GM12878 (cell line): ENCODE data around the gene VSX1.

Experiments used
- CEBPB ChIP-seq, 2 experiments: fragments of 150-350 bp in 1 of 2; IDR thresholded peaks; 2 replicates each; pipeline ENCODE4 v1.6.1; 2012 to 2014; ENCODE audit warnings: low read depth in 2 of 2, low read length in 2 of 2, borderline replicate concordance in 1 of 2, inconsistent platforms in 1 of 2
- NR2C2 ChIP-seq: IDR thresholded peaks from 2 replicates; pipeline ENCODE4 v1.6.1; 2011; ENCODE audit warnings: borderline replicate concordance, low read depth; ENCODE audit not compliant: control insufficient read depth, insufficient read length
- POLR2A ChIP-seq: IDR thresholded peaks from 2 replicates; pipeline ENCODE4 v1.6.1; 2011; ENCODE audit warnings: low read depth, mild to moderate bottlenecking, low read length
- SIX5 ChIP-seq: IDR thresholded peaks from 2 replicates; pipeline ENCODE4 v1.6.1; 2011; ENCODE audit warnings: mild to moderate bottlenecking, low read depth, low read length, moderate library complexity; ENCODE audit not compliant: severe bottlenecking
- SP1 ChIP-seq: IDR thresholded peaks from one replicate; pipeline ENCODE4 v1.6.1; 2011; ENCODE audit warnings: low read depth, low read length
- TCF3 ChIP-seq: IDR thresholded peaks from 2 replicates; pipeline ENCODE4 v1.6.1; 2012; ENCODE audit warnings: low read depth, mild to moderate bottlenecking, low read length, borderline replicate concordance; ENCODE audit not compliant: insufficient read depth
- TF ChIP-seq, protein P1 (sequence below), 3 experiments: IDR thresholded peaks in 2 of 3; conservative IDR thresholded peaks in 1 of 3; 2 replicates each; pipeline ENCODE4 v1.5.1; 2011; ENCODE audit warnings: low read depth in 3 of 3, low read length in 3 of 3, mild to moderate bottlenecking in 3 of 3, control low read depth in 2 of 3, moderate library complexity in 2 of 3, inconsistent platforms in 1 of 3, mixed read lengths in 1 of 3; ENCODE audit not compliant: control insufficient read depth in 2 of 3, insufficient read depth in 1 of 3; ENCODE audit errors: extremely low read depth in 1 of 3
- TF ChIP-seq, protein P2 (sequence below): fragments of 150-350 bp; IDR thresholded peaks from 2 replicates; pipeline ENCODE4 v1.6.1; 2016; ENCODE audit warnings: low read depth, low read length

DNA sequence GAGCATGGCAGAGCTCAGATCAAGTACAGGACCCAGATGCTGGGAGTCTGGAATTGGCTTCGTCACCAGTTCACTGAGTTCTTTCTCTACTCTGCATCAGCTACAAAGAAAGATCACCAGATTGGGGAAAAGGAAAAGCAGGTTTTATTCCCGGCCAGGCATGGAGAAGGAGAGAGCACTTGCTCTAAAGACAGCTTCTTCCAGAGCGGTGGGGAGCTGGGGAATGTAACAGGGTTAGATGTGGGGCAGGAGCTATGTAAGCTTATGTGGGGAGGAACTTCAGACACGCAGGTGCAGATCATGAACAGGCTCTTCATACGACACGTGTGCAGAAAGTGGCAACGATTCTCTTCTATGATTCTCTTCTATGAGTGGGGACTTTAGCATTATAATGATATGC lies 19.1 kb downstream of the VSX1 start:
- TF ChIP-seq, protein P1, sequence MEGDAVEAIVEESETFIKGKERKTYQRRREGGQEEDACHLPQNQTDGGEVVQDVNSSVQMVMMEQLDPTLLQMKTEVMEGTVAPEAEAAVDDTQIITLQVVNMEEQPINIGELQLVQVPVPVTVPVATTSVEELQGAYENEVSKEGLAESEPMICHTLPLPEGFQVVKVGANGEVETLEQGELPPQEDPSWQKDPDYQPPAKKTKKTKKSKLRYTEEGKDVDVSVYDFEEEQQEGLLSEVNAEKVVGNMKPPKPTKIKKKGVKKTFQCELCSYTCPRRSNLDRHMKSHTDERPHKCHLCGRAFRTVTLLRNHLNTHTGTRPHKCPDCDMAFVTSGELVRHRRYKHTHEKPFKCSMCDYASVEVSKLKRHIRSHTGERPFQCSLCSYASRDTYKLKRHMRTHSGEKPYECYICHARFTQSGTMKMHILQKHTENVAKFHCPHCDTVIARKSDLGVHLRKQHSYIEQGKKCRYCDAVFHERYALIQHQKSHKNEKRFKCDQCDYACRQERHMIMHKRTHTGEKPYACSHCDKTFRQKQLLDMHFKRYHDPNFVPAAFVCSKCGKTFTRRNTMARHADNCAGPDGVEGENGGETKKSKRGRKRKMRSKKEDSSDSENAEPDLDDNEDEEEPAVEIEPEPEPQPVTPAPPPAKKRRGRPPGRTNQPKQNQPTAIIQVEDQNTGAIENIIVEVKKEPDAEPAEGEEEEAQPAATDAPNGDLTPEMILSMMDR (IDR thresholded peaks at IDR 0.05 in 2 of 3, conservative IDR thresholded peaks at IDR 0.05 in 1 of 3; ENCODE audit: control insufficient read depth in 2 of 3, extremely low read depth in 1 of 3, insufficient read depth in 1 of 3, low read depth in 3 of 3, low read length in 3 of 3) = no peak
- no peak for TF ChIP-seq NR2C2
- TF ChIP-seq SIX5 = no peak
- TF ChIP-seq CEBPB (IDR thresholded peaks at IDR 0.05; ENCODE audit: borderline replicate concordance in 1 of 2, low read depth in 2 of 2, low read length in 2 of 2) = no peak
- no peak for TF ChIP-seq POLR2A
- TF ChIP-seq TCF3 = no peak
- TF ChIP-seq, protein P2, sequence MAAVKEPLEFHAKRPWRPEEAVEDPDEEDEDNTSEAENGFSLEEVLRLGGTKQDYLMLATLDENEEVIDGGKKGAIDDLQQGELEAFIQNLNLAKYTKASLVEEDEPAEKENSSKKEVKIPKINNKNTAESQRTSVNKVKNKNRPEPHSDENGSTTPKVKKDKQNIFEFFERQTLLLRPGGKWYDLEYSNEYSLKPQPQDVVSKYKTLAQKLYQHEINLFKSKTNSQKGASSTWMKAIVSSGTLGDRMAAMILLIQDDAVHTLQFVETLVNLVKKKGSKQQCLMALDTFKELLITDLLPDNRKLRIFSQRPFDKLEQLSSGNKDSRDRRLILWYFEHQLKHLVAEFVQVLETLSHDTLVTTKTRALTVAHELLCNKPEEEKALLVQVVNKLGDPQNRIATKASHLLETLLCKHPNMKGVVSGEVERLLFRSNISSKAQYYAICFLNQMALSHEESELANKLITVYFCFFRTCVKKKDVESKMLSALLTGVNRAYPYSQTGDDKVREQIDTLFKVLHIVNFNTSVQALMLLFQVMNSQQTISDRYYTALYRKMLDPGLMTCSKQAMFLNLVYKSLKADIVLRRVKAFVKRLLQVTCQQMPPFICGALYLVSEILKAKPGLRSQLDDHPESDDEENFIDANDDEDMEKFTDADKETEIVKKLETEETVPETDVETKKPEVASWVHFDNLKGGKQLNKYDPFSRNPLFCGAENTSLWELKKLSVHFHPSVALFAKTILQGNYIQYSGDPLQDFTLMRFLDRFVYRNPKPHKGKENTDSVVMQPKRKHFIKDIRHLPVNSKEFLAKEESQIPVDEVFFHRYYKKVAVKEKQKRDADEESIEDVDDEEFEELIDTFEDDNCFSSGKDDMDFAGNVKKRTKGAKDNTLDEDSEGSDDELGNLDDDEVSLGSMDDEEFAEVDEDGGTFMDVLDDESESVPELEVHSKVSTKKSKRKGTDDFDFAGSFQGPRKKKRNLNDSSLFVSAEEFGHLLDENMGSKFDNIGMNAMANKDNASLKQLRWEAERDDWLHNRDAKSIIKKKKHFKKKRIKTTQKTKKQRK = no peak
- no peak for TF ChIP-seq SP1
